Stimulated activated CD8-positive, alpha-beta memory T cell treated with anti-CD3 and anti-CD28 coated beads, Interleukin-12 subunit alpha, Interleukin-12 subunit beta, amount 100 ng/mL, for 1 hour (primary cell): Measurements from ENCODE around the gene SYNGR4.
"Not testable (repeated sequence)": the region's sequence is repeated elsewhere in the genome, so short reads cannot be mapped to it uniquely, and the experiment has no call there.

ENCODE experiments used
- DNase-seq: peaks from one replicate; pipeline ENCODE4 v3.0.0-alpha.2; 2020; ENCODE audit warnings: low read depth

SYNGR4 gene, protein sequence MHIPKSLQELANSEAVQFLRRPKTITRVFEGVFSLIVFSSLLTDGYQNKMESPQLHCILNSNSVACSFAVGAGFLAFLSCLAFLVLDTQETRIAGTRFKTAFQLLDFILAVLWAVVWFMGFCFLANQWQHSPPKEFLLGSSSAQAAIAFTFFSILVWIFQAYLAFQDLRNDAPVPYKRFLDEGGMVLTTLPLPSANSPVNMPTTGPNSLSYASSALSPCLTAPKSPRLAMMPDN

DNA sequence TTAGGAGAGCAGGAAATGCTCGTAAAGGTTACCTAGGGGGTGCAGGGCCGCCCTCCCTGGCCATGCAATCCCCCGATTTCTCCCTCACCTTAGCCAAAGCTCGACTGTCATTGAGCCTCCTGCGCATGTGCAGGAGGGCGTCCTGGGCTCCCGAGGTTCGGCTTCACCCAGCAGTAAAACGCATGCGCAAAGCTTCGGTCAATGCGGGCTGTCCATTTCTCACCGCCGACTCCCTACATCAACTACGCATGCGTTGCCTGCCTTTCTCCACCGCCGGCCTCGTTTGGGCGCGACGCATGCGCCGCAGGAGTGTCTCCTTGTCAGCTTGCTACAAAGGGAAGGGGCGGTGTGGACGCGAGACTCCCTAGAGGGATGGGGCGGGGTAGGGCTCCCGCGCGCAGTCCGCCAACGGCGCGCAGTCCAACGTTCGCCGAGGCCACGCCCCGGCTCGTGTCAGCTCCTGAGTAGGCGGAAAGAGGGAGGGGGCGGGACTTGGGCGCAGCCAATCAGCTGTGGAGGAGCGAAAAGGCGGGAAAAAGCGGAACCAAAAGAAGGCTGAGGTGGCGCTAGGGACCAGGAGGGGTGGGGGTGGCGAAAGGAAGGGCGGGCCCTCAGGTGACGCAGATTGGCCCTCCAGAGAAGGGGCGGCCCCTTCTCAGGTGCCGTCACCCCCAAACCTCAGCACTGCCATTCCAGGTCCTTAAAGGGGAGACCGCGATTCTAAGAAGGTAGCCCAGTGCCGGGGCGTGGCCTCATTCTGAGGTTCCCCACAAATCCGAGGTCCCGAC is at the start of gene SYNGR4, which contains the start of gene TMEM143:
TSS of gene SYNGR4 (plus strand) at position 558 of the 788 bp plus-strand sequence. CDS start 1,476 bp downstream, outside the sequence.
TSS of gene TMEM143 (minus strand) at position 131 of the 788 bp plus-strand sequence. CDS start at position 111, 20 bp downstream.
- peak; percentile 94 for DNase-seq

DNA sequence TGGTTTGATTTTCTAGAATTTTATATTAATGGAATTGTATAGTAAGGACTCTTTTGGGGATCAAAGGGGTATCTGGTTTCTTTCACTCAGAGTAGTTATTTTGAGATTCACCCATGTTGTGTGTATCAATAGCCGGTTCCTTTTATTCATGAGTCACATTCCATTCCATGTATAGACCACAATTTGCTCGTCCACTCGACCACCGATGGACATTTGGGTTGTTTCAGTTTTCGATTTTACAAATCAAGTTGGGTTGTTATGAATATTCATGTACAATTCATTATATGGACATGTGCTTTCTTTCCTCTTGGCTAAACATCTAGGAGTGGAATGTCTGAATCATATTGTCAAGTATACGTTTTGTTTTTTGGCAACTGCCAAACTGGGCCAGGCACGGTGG is 48.5 kb upstream of the SYNGR4 start:
- no peak for DNase-seq

DNA sequence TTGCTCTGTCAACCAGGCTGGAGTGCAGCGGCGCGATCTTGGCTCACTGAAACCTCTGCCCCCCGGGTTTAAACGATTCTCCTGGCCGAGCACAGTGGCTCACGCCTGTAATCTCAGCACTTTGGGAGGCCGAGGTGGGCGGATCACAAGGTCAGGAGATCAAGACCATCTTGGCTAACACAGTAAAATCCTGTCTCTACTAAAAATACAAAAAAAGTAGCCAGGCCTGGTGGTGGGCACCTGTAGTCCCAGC is 46.5 kb upstream of the SYNGR4 start:
- DNase-seq = not testable (repeated sequence)

DNA sequence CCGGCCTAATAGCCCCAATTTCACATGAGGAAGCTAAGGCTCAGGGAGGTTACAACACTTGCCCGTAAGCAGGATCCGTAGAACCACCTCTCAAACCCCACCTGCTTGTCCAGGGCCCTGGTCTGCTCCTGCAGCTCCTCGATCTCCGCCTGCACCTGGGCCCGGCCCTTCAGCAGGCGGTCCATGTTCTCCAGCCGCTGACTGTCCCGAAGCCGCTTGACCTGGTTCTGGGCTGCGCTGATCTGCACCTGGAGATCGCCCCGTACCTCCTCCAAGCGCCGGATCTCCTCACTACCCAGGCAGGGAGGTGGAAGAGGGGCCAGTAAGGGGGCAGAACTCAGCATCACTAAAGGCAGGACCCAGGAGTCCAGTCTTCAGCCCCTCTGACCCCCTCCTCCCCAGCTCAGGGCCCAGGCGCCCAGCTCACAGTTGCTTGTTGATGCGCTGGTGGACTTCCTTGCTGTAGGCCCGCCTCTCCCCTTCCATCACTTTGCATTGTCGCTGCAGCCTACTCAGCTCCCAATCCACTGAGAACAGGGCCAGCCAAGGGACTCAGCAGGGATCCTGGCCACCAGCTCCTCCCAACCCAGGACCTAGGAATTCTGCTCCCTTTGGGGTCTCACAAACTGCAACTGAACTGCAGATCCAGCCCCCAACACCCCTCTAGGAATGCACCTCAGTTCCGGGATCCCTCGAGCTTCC is 45.7 kb upstream of the SYNGR4 start:
- DNase-seq = no peak

DNA sequence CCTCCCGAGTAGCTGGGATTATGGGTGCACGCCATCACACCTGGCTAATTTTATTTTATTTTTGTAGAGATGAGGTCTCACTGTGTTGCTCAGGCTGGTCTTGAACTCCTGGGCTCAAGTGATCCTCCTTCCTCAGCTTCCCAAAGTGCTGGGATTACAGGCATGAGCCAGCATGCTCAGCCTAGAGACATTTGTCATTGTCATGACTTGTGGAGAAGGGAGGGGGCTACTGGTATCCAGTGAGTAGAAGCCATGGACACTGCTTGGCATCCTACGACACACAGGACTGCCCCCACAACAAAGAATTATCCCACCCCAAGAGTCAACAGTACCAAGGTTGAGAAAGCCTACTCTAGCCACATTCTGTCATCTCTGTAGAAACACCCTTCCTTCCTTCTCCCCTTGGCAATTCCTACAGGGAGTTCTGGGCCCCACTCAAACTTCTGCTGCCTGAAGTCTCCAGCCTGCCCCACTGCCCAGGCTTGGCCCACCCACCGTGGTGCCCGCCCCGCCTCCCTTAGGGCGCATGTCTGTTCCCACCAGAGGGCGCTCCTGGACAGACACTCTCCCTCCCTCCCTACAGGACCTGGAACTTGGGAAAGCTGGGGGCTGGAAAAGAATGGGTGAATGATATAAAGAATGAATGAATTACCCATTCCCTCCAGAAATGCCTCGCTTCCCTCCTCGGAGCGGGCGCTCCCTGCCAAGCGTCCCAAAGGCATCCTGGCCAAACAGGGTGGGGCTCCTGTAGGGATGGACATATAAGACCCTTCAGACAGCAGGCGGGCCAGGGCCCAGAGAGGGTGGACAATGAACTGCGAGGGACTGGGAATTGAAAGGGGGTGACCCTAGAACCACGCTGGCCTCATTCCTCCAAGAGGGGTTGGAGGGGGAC is 44.3 kb upstream of the SYNGR4 start:
- peak; percentile 68 for DNase-seq

DNA sequence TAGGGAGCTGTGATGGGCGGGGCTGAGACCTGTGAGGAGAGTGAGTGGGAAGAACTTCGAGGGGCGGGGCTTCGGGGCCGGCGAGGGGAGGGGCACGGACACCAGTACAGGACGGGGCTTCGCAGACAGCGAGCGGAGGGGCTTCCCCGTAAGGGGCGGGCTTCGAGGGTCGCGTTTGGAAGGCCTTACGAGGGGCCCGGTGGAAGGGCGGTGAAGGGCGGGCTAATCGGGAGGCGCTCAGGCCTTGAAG is 42.9 kb upstream of the SYNGR4 start:
- peak; percentile 95 for DNase-seq

DNA sequence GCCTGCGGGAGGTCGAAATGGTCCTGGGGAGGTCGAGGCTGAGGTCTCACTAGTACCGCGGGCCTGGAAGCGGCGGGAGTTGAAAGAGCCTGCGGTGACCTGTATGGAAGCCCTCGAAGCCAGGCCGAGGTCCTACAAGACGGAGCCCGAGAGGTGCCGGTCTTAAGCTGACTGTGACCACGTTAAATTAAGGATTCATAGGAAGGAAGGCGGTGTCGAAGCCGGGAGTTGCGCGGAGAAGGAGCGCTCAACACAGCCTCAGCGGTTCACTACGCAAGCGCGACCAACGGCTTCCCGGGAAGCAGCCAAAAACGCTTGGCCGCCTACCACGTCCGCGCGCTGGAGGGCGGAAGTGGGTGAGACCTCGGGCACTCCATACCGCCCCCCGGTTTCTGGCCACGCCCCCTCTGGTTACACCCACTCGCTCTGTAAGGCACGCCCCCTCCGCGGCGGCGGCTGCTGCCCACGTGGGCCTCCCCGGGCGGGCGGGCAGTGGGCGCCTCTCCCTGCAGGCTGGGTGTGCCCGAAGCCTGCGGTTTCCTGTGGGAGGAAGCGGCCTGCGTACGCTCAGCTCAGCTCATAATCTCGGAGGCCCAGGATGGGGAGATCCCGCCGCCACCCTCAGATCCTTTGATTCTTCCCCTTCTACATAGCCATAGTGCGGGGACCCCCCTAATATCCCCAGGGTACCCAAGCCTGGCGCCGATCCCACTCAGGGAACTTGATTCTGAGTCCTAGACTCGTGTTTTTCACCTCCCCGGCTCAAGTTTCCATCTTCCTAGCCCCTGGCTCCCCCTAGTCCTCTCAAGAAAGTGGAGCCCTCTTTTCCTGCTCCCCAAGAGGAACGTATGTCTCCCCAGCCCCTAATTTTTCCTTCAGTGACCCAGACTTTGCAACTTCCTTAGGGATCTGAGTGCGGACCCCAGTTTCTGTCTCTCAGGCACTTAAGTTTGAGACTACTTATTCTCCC is 42.3 kb upstream of the SYNGR4 start:
- DNase-seq = peak; percentile 99

DNA sequence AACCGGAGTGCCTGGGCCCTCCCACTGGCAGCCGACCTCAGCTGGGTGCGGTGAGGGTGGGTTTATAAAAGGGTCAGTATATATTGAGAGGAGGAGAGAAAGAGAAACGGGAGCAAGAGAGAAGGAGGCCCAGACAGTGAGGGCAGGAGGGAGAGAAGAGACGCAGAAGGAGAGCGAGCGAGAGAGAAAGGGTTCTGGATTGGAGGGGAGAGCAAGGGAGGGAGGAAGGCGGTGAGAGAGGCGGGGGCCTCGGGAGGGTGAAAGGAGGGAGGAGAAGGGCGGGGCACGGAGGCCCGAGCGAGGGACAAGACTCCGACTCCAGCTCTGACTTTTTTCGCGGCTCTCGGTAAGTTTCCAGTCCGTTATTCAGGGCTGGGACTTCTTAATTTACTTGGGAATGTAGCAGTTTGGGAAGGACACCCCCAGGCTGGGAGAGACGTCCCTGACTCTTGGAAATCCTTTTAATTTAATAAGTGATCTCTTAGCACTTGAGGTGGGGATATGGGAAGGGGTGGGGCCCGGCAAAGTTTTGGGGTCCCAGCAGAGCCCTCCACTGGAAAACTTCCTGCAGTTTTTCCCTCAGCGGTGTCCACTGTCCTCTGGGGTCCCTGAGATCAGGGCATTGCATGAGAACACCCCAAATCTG is 38.8 kb upstream of the SYNGR4 start, which contains the start of gene EMP3:
TSS of gene EMP3 (plus strand) at position 288 of the 646 bp plus-strand sequence. CDS start 1,293 bp downstream, outside the sequence.
- peak; percentile 75 for DNase-seq

DNA sequence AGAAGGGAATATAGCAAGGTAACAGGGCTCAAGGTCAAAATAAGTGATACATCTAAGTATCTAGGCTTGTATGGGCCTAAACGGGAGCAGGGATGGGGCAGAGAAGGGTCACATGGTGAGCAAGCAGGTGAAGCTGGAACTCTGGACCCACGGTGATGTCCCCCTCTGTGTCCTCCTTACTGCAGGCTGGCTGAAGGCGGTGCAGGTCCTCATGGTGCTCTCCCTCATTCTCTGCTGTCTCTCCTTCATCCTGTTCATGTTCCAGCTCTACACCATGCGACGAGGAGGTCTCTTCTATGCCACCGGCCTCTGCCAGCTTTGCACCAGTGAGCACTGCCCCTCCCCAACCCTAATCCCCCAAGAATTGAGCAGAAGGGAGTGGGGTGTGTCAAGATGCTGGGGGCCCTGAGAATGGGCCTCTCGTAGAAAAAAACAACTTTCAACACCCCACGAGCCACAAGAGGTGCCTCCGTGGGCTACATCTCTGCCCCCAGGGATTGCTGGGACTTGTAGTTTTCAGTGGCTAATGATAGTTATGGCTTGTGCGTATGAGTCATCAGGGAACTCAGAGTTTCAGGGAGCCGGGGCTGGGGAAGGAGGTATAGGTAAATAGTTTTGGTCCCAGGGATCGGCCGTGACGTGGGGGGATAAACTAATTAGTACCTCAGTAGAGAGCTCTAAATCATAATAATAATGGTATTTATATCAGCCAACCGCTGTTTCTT is 34.8 kb upstream of the SYNGR4 start:
- DNase-seq = no peak

DNA sequence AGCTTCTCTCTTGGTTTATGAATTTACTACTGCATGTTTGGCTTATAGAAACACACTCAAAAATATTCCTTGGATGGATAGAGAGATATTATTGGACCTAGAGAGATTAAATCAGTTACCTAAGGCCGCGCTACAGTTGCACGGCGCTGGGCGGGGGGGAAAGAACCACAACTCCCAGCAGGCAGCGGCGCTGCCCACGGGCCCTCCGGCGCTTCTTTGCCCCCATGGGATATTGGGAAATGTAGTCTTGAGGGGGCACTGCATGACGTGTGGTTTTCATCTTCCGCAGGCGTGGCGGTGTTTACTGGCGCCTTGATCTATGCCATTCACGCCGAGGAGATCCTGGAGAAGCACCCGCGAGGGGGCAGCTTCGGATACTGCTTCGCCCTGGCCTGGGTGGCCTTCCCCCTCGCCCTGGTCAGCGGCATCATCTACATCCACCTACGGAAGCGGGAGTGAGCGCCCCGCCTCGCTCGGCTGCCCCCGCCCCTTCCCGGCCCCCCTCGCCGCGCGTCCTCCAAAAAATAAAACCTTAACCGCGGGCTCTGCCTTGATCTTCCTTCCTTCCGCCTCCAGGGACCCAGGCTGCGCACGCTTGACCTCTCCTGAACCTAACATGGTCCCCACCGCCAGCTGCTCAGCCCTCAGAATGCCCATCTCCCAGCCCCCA is 34.0 kb upstream of the SYNGR4 start:
- peak; percentile 72 for DNase-seq

DNA sequence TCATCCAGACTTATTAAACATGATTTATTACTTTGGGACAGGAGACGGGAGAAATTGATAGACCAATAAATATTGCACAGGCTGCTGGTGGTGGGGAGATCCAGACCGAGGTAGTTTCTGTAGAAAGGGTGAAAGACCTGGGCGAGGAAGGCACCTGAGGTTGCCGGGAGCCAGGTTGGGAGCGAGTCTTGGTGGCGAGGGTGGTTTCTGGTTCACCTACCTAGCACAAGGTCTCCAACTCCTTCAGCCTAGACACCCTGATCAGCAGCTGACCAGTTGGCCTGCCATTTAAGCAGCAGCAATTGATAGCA is 31.9 kb upstream of the SYNGR4 start:
- no peak for DNase-seq

DNA sequence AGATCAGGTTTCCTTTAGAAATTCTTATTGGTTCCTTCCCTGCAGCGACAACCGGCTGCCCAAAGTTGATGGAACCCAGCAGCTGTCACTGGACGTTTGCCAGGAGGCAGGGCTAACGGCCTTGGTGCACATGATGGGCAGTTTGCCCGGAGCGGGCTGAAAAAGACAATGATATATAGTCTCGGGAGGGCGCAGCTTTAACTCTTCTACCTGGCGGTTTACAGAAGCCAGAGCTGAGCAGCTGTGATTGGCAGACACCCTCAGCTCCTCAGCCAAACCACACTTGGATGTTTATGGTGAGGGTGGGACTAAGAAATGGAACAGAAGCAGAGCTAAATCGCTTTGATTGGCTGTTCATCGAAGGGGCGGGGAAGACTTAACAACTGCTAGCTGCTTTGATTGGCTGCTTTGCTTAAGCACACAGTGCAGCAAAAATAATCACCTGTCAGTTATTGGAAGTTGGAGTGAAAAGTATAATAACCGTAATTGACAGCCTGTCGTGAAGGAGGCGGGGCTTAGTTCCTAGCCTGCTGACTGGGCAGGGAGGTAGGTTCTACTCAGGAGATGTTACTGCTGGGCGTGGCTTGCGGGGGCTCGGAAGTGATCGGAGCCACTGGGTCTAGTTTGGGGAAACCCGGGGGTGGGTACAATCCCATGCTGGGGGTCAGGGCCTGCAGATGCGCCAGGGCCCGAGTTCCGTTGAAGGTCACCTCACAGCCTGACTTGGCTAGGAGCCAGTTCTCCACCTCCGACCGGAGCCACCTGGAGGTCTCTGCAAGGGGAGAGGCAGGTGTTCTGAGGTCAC is 31.3 kb upstream of the SYNGR4 start:
- peak; percentile 90 for DNase-seq

DNA sequence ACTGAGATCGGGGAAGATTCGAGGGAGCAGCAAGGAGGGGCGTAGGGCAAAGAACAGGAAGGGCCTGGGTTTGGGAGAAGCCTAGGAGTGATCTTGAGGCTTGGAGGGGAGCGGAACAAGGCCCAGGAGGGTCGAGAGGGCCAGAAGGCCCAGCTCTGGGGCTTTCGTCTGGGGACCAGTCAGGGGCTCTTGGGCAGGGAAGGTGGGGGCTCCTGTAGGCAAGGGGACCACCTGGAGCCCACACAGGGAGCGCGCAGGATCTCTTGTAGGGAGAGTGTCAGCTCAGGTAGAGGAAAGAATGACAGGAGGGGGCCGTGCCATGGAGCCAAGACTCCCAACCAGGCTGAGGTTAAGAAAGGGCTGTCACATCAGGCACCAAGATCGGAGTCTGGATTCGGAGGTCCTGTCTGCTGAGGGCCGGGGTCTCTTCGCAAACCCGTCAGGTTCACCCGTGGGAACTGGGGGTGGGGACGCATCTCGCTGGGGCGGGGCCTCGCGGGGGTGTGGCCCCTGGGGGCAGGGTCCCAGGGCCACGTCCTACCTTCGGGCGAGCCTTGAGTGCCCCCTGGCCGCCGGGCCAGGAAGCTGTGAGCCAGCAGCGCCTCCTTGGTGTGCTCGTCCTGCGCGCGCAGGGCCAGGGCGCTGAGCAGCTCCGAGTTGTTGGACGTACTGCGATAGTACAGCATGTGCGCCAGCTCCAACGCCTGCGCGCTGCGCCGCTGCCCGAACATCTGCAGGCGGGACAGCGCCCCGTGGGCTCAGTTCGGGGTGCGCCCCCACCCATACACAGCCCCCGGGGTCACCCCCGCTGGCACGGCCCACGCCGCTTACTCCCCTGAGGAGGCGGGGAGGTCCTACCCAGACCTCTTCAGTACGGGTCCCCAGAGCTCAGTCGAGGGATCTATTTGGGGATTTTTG is 30.4 kb upstream of the SYNGR4 start:
- DNase-seq = peak; percentile 87

DNA sequence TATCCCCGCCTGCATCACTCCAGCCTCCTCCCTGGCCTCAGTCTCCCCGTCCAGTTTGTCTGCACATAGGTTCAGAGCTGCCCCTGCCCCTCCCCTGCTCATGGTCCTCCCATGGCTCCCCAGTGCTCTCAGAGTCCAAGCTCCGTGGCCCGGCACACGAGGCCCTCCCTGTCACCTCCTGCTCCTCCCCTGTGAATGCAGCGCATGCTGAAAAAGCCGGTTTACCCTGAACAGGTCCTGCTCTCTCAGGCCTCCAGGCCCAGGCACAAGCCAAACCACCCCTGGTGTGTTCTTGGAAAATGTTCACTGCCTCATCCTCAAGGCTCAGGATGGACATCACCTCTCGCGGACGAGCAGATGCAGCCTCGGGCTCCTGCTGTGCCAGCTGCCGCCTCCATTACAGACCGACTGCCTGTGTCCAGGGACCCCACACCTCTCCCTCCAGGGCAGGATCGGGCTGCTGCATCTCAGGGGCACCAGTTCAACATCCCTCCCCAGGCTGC is 25.9 kb upstream of the SYNGR4 start:
- DNase-seq = no peak

DNA sequence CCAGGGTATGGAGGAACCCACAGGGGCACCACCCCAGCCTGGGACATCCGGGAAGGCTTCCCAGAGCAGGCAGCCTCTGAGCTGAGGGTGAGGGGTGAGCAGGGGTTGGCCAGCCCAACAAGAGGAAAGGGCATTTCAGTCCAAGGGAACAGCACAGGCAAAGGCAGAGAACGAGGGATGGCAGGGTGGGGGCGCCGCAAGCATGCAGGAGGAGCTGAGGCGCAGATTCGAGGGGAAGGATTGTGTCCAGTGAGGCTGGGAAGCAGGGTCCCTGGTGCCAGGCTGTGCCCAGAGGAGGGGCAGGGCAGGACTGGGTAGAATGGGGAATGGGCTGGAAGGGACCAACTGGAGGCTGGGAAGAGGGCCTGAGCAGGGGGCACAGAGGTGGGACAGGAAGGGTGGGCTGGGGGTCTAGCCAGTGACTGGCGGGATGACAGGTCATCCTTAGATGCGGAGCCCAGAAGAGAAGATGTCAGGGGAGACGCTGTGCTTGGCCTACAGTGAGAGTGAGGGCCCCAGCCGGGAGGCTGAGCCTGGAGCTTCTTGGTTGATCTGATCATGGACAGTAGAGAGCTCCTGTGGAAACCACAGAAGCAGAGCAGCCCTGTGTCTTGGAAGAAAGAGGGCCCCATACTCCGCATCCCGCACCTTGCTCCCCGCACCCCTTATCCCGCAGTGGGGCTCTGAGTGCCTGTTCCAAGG is 25.2 kb upstream of the SYNGR4 start:
- no peak for DNase-seq

DNA sequence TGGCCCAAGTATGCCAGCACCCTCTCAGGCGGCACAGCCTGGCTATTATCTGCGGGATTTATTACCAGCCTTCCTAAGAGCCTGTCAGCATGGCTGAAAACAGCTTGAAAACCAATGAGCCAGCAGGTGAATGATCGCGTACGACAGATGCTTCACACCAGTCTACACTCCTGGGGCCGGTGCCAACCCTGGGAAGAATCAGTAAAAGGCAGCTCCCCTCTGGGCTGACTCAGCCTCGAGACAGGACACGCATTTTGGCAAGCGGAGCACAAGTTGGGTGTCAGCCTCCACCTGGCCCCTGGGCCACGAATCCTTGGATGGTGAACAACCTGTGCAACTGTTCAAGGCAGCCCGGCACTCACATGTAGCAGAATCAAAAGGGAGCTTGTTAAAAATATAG is 23.2 kb upstream of the SYNGR4 start:
- no peak for DNase-seq
